ENCODE data around the gene CAPN15.
A peak's percentile ranks its signal among the peaks of the same experiment; 100 is the strongest.

Gene CAPN15

GRCh38 chr16:565419-566330 is 38.2 kb downstream of the CAPN15 start:
- no peak for TF ChIP-seq CTCF (IDR thresholded peaks at IDR 0.05; ENCODE audit: low read depth, low read length)
- in situ Hi-C loops (cut with HindIII; ENCODE audit: low sequenced_read_pairs): no loop called here
- H3K4me3 ChIP-seq (ENCODE audit: low read depth, low read length): no peak overlapping the region
- no peak for DNase-seq (ENCODE audit: low read depth, low spot score)

GRCh38 chr16:566475-567372 is 39.2 kb downstream of the CAPN15 start, which contains the start of gene NHLRC4:
Gene NHLRC4 (plus strand): TSS chr16:567005. CDS start chr16:568048, 1,043 bp downstream.
- no peak for TF ChIP-seq CTCF (IDR thresholded peaks at IDR 0.05; ENCODE audit: low read depth, low read length)
- DNase-seq (ENCODE audit: low read depth, low spot score): peak; percentile 39
- in situ Hi-C loops (cut with HindIII; ENCODE audit: low sequenced_read_pairs): no loop called here
- no peak within 1 kb of the TSS for H3K4me3 ChIP-seq (ENCODE audit: low read depth, low read length)

GRCh38 chr16:567373-568256 is 40.1 kb downstream of the CAPN15 start:
- no peak overlapping the region for H3K4me3 ChIP-seq (ENCODE audit: low read depth, low read length)
- DNase-seq (ENCODE audit: low read depth, low spot score): no peak
- no peak for TF ChIP-seq CTCF (IDR thresholded peaks at IDR 0.05; ENCODE audit: low read depth, low read length)
- in situ Hi-C loops (cut with HindIII; ENCODE audit: low sequenced_read_pairs): no loop called here

GRCh38 chr16:568401-569258 is 41.1 kb downstream of the CAPN15 start:
- DNase-seq (ENCODE audit: low read depth, low spot score): no peak
- H3K4me3 ChIP-seq (ENCODE audit: low read depth, low read length): no peak overlapping the region
- in situ Hi-C loops (cut with HindIII; ENCODE audit: low sequenced_read_pairs): no loop called here
- TF ChIP-seq CTCF (IDR thresholded peaks at IDR 0.05; ENCODE audit: low read depth, low read length): no peak

- H3K4me3 ChIP-seq (ENCODE audit: low read depth, low read length): peak within 1 kb of the TSS; percentile 75
- in situ Hi-C loops (cut with HindIII; ENCODE audit: low sequenced_read_pairs): no loop called here
- TF ChIP-seq CTCF (IDR thresholded peaks at IDR 0.05; ENCODE audit: low read depth, low read length): no peak
- peak; percentile 62 for DNase-seq (ENCODE audit: low read depth, low spot score)
Measured at GRCh38 chr16:569445-570254, 42.1 kb downstream of the CAPN15 start, which contains the start of gene PIGQ. Gene PIGQ (plus strand): TSS chr16:569968. CDS start chr16:574075, 4,107 bp downstream.
